ENCODE measurements around the gene KNDC1.

Gene KNDC1

DNA sequence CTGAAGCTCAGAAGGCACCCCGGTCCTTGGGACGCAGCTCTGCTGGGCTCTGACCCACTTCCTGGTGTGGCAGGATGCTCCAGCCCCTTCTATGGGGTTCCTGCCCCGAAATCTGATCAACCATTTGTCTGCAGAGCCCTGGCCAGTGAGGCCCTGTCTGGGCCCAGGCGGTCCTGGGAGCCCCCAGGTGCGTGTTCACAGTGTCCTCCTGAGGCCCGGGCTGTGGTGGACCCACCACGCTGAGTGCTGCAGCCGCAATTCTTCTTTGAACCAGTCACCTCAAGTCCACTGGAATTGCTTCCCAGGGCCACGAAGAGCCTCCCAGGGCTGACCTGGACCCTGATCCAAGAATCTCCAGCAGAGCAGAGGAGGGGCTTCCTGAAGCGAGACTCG, 19.1 kb downstream of the KNDC1 start:
- DNase-seq, result no peak

DNA sequence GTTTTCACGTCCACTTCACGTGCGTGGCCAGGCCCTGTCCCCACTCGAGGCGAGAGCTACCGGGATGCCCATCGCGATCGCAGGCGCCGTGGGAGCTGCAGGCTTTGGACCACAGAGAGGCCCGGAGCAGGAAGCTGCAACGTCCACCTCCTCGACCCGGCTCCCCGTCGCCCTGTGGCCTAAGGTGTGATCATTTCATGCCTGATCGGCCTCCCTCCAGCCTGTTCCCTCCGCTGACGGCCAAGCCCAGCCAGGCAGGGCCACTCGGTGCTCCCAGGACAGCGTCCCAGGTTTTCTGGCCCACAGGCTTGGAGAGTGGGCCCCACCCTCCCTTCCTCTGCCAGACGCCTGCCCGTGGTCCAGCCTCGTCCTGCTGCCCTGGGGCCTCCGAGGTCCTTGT, 19.6 kb downstream of the KNDC1 start:
- DNase-seq, result no peak

DNA sequence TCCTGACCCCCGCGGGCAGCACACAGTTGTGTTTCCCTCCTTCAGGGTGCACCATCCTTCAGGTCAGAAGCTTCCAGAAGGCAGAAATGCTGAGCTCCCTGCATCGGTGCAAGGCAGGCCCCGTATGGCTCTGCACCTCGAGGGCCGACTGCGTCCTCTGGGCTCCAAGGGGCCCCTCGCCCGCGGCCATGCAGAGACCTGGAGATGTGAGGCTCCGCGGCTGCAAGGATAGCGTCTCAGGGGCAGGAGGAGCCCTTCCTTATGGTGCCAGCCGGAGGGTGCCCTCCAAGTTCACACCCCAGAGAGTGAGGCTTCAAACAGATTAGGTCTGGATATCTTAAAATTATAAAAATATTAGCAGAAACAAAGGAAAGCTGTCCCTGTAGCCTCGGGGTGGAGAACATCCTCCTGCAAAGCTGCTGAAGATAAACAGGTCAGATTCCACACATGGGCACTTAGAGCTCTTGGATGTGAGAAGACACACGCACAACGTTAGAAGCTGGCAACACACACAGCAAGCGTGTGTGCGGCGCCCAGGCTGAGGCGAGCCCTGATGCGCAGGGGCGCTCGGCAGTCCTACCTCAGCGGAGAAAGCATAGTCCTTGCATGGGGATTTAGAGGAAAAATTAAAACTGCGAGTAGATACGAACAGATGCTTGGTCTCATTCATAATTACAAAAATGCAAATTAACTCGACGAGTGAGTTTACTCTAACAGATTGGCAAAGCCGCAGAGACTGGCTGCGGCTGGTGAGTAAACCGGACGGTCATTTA, 20.4 kb downstream of the KNDC1 start:
- no peak for DNase-seq

DNA sequence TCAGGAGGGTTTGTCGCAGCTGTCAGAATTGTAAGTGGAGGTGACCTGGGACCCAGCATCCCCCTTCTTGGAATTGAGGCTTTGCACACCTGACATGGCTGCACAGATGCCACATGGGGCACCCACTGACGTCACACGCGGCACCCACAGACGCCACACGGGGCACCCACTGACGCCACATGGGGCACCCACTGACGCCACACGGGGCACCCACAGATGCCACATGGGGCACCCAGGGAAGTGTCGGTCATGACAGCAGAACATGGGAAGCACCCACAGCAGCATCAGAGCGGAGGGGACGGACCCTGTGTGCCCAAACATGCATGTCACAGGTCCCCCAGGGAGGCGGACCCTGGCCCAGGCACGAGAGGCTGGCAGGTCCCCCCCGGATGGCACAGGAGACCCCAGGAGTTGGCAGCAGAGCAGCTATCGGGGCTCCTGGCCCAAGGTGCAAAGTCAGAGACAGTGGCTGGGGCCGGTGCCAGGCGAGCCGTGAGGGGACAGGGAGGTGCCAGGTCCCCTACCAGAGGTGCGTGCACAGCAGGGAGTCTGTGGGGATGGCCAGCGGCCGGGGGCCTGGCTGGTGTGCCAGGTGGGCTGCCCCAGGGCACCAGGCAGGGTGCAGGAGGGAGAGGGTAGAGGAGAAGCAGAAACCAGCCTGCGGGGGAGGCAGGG, 21.1 kb downstream of the KNDC1 start:
- DNase-seq, result no peak

DNA sequence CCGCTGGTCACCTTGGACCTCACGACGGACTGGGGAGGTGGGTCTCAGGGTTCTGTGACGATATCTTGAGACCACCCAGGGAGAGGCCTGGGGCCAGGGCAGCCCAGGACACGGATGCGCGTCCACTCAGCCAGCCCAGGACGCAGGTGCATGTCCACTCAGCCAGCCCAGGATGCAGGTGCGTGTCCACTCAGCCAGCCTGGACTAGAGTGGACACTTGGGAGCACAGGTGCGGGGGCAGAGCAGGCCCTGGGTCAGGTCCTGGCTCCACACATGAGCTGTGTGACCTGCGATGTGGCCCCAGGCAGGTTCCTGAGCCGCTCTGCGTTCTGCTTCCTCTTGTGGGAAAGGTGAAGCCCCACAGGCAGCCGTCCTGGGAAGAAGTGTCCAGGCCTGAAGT, 22.2 kb downstream of the KNDC1 start:
- no peak for DNase-seq

DNA sequence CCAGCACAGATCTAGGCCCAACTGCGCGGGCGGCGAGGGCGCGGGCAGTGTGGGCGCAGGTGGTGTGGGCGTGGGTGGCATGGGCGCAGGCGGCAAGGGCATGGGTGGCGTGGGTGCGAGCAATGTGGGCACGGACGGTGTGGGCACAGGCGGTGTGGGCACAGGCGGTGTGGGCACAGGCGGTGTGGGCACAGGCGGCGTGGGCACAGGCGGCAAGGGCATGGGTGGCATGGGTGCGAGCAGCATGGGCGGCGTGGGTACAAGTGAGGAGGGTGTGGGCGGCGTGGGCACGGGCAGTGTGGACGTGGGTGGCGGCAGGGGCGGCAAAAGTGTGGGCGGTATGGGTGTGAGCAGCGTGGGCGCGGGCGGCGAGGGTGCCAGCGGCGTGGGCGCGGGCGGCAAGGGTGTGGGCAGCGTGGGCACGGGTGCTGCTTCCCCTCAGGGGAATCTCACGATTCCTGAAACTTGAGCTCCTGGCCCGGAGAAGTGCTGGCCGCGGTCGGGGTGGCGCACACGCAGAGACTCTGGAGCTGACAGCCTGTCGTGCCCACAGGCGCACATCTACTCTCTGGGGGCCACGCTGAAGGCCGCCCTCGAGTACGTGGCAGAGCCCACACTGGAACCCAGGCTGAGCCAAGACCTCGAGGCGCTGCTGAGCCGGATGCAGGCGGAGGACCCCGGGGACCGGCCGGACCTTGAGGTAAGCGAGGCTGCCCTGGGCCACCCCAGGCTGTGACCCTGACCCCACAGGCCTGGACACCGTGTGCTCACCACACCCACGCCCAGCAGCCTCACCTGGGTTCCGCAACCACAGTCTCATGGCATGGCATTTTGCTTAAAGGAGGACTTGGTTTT, 23.0 kb downstream of the KNDC1 start:
- no peak for DNase-seq

DNA sequence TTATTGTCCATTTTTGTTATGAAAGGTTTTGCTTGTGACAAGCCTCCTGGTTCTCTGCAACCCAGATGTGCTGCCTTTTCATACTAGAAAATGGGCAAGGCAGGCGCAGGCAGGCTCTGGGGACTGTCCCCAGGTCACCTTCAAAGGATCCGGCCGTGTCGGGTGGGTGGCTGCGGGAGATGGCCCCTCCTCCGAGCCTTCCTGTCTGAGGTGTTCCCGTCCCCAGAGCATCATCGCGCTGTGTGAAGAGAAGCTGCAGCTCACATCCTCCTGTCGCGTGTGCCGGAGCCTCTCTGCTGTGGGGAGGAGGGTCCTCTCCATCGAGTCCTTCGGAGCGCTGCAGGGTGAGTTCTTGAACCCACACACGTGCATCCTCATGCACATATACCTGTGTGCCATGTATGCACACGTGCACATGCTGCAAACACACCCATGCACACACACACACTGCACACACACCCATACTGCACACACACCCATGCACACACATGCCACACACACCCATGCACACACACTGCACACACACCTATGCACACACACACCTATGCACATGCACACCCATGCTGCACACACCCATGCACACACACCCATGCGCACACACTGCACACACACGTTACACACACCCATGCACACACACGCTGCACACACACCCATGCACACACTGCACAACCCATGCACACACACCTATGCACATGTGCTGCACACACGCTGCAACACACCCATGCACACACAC, 23.8 kb downstream of the KNDC1 start:
- DNase-seq, result no peak

DNA sequence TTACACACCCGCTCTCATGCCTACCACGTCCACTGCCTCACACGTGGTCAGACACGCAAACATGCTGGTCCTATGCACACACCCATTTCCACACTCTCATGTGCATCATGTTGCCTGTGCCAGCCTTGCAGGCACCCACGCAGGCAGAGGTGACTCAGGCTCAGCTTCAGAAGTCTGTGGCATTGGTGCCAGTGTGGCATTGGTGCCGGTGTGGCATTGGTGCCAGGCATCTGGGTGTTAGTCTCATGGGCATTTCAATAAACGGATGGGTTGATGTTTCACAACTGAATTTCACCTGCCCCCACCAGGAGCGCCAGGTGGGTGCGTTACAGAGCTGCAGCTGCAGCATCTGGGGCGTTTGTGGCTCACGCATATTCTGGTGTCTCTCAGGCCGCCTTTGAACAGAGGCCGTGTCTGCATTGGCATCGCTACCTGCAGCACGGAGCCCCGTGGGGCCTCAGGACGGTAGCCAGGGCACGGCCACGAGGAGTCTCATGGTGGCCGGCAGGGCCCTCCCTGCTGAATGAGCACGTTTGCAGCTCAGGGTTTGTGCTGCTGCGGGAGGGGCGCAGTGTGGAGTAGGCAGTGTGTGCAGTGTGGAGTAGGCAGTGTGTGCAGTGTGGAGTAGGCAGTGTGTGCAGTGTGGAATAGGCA, 24.7 kb downstream of the KNDC1 start:
- DNase-seq, result no peak

DNA sequence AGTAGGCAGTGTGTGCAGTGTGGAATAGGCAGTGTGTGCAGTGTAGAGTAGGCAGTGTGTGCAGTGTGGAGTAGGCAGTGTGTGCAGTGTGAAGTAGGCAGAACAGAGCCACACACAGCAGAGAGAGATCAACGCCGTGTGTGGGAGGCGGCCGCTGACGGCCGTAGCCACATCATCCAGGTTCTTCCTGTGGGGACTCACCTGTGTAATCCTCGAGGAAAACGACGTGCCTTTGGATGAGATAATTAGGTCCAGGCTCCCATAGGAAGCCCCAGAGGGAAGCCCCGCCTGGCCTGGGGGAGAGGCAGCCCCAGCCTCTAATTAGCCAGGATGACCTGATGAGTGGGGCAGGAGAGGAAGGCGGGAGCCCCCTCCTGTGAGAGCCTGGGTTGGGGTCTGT, 25.4 kb downstream of the KNDC1 start:
- no peak for DNase-seq

DNA sequence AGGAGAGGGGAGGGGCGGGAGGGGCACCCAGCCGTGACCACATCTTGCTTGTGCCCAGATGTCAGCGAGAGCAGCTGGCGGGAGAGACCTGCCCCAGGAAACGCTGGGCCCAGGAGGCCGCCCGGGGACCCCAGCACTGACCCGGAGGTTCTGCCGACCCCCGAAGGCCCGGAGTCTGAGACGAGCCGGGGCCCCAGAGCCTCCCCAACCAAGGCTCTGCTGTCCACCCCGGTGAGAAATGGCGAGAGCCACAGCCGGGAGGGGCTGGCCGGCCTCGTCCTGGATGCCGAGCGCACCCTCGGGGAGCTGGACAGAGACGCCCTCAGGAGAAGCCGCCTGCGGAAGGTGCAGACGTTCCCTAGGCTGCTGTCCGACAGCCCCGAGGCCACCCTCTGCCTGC, 25.9 kb downstream of the KNDC1 start:
- no peak for DNase-seq

DNA sequence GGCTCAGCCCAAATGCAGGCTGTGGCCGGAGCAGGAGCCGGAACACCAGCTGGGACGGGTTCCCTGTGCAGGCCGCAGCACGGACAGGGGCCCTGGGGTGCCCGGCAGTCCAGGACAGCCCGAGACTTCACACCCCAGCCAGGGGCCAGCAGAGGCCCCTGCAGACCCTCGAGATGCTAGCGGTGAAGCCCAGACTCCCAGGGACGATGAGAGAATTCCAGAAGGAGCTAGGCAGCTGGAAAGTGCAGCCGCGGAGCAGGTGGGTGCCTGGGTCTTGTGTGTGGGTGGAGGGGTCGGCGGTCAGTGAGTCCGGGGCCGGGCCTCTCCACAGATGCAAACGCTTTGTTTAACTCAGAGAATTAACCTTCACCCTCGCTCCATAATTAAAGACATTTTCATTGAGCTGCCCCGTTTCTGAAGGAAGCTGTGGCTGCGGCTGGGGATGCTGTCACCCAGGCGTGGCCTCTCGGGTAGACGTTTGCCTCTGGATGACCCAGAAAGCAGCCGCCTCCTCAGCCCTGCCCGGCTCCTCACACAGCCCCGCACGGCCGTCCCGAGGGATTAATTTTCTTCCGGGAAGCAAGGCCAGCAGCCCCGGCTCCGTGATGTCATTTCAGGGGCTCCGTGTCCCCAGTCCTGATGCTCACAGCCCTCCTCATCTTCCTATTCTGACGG, 26.5 kb downstream of the KNDC1 start:
- peak; percentile 57 for DNase-seq

DNA sequence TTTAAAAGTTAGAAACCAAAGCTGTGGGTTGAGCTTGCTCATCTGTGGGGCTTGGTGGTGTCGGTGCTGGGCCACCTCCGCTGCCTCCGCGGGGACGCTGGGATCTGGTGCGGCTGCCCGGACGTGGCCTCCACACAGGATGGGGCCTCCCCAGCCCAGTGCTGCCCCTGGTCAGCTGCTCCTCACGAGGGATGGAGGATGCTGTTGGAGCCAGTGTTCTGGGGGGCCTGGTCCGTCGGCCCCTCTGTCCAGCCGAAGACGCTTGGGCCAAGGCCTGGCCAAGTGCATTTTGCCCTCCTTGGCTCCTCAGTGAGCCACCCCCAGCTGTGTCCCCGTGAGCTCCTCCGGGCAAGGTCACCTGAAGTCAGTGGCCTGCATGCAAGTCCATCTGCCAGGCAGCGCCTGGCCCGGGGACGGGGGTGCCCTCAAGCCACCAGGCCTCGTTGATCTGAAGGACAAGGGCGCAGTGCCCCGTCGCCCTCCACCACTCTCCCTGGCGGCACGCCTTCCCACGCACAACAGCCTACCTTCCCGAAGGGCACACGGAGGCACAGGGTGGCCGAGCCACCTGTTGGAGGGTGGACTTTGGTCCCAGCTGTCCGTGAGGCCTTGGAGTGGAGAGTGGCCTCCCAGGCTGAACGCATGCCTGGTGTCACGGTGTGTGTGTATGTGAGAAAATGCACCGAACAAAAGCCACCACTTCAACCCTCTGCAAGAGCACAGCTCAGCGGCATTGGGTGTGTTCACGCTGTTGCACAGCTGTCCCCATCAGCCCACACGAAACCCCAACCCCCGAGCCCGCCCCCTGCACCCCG, 27.3 kb downstream of the KNDC1 start:
- no peak for DNase-seq

DNA sequence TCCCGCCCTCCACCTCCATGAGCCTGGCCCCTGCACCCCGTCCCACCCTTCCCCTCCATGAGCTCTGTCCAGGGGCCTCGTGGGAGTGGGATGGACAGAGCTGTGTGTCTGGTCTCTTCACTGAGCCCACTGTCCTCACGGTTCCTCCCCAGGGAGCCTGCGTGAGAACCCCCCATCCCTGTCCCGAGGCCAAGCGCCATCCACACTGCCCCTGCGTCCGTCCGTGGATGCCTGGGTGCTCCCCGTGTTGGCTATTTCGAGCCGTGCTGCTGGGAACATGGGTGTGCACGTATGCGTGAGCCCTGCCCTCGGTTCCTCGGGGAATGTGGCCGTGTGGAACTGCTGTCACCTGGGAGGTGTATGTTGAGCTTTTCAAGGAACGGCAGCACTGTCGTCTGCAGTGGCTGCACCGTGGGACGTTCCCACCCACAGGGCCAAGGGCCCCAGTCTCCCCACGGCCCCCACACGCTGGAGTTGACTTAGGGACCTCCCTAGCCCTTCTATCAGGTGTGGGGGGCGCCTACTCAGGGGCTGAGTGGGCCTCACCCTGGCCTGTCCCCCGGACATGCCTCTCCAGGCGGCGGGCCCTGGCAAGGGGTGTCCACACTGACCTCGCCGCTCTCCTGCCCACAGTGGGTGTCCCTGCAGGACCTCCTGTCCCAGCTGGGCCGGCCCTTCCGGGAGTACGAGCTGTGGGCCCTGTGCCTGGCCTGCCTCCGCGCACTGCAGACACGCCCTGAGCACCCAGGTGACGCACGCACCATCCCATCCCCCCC, 28.1 kb downstream of the KNDC1 start:
- DNase-seq, result no peak

DNA sequence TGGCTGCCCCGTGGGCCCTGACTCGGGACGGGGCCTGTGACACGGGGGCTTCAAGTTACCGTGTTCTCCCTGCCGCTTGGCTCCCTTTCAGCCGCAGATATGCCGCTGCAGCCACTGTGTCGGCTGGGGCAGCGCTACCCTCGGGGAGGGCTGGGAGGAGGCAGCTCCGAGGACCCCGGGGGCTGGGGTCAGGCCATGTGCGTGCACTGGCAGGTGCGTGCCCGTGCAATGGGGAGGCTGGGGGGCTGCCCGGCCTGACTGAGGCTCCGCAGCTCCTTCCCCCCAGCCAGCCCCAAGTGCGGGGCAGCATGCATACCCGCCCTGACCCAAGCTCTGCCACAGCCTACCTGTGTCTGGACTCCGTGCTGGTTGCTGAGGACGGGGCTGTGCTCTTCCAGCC, 29.2 kb downstream of the KNDC1 start:
- DNase-seq, result no peak

DNA sequence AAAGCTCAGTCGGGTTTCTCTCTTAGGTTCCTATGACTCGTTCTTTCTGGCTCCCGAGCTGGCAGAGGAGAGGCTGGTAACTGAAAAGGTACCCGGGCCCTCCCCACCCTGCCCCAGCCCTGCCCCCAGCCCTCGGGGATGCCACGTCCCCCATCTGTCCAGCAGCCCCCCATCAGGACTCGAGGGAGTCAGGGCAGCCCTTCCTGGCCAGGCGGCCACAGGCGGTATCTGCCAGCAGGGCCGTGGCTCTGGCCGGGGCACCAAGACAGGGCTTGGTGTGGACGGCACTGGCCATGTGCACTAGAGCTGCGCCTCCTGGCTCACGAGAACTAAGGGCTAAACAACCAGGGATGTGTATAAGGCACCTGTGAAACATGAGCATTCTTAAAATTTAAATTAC, 29.7 kb downstream of the KNDC1 start:
- DNase-seq, result no peak

DNA sequence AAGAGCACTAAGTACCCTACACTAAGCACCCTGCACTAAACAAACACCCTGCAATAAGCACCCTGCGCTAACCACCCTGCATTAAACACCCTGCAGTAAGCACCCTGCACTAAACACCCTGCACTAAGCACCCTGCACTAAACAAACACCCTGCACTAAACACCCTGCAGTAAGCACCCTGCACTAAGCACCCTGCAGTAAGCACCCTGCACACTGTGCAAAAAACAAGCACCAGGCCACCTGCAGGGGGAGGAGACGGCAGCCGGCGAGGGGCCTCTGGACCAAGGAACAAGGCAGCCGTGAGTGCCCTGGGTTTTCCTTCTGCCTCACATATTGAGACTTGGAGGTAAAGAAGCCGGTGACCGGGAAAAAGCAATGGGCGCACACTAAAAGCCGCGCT, 30.2 kb downstream of the KNDC1 start:
- DNase-seq, result no peak

DNA sequence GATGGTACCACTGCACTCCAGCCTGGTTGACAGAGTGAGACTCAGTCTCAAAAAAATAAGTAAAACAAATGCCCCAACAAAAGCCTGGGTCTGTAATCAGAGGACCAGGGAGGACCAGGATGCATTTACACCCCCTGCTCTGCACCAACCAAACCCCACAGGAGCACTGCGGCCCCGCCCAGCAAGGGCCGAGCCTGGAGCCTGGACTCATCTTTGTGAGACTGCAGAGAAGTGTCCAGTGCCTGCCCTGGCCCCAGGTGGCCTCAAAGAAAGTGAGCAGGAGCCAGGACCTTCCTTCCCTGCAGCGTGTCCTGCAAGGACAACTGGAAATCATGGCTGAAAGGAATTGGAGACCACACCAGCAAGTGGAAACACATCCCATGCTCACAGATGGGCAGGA, 31.6 kb downstream of the KNDC1 start:
- DNase-seq, result no peak

DNA sequence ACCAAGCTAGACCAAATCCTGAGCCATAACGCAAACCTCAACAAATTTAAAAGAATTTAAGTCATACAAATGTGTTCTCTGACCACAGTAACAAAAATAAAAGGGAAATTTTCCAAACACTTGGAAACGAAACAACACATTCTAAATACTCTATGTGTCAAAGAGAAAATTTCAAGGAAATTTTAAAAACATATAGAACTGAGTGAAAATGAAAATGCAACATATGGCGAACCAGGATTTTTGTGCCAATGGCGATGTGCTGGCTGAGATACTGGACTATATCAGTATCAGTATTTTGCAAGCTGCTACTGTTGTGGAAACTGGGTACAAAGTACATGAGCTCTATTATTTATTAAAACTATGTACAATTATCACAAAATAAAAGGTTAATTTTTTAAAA, 34.1 kb downstream of the KNDC1 start:
- no peak for DNase-seq

DNA sequence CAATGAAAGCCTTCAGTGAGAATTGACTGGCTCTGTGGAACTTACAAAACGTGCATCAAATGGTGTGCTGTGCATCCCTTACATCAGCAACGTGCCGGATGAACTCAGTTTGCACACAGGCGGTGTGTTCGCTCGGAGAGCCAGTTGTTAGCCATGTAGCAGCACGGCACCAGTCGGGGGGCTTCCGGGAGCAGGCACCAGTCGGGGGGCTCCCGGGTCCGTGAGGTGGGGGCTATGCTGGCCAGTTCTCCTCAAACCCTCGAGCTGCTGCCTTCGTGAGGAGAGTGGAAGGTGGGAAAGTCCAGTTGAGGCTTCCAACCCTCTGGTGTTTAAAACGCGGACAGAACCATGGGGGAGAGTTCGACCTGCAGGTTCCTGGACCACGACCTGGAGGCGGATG, 35.1 kb downstream of the KNDC1 start:
- no peak for DNase-seq

DNA sequence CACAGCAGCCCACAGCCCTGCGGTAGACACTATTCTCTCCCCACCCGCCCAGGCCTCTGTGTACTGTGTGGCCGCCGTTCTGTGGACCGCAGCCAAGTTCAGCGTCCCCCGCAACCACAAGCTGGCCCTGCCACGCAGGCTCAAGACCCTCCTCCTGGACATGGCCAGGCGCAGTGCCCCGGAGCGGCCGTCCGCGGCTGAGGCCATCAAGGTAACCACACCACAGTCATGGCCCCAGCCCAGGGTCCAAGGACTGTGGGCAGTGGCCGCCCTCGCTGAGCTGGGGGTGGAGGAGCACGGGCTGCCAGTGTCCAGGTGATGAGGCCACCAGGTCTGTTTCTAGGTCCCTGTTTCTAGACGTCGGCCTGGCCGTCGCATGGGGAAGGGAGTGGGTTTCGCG, 35.6 kb downstream of the KNDC1 start:
- no peak for DNase-seq

All from femur (tissue), 1 donor.